ENCODE measurements around the gene BCL11A. TPM values are rescaled to one million over a fixed set of nuclear protein-coding genes. Genes with fewer than 3 reads are reported as not detected.

BCL11A gene
- total and polyA plus RNA-seq, 2 experiments from 2014 or later = 57.5 to 77.6 TPM

DNA sequence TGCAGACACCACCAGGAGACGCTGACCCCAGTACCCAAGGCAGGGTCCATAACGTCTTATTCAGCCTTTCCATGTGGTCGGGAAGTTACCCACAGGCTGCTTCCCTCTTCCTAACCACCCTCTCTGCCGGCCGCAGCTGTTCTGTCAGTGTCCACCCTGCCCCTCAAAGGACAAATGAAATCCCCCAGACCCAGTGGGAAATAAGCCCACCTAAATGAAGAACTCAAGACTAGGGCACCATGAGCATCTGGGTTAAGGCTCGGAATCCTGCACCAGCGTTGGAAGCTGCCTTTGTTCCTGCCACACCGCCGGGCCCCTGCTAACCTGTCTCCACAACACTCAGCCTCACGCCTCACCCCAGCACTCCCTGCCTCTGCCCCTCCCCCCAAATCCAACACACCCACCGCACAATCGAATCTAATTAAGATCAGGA is 21.7 kb downstream of the BCL11A start:
- Mint-ChIP-seq H3K4me1 (peaks cover 96% of the 10 kb centered on the region), H3K9me3 (no peaks in the 10 kb centered on the region), H3K36me3 (ENCODE audit: low read depth) (peaks cover 14% of the 10 kb centered on the region), H3K27ac (peak overlapping the region; percentile 95), H3K4me3 (peak overlapping the region; percentile 59), H3K27me3 (ENCODE audit: insufficient read depth, low read depth, poor library complexity) (peaks cover 9% of the 10 kb centered on the region)
- H3K4me3 ChIP-seq = peak overlapping the region; percentile 31; the same call in 1 of the 2 replicates
- H3K36me3 ChIP-seq (ENCODE audit: insufficient read depth) = no peaks in the 10 kb centered on the region
- DNase-seq (ENCODE audit: low spot score) = peak; percentile 84
- H3K27ac ChIP-seq (ENCODE audit: low read depth) = no peak overlapping the region
- ATAC-seq = peak; percentile 68
- TF ChIP-seq EZH2phosphoT487 (IDR thresholded peaks at IDR 0.05; ENCODE audit: unreplicated experiment) (no peak), POLR2AphosphoS5 (IDR thresholded peaks at IDR 0.05; ENCODE audit: low read depth) (no peak), JUNB (IDR thresholded peaks at IDR 0.05; ENCODE audit: unreplicated experiment) (no peak), ZNF114 (CRISPR knock-in tag; IDR thresholded peaks at IDR 0.05) (no peak)
- TF ChIP-seq, protein P1, sequence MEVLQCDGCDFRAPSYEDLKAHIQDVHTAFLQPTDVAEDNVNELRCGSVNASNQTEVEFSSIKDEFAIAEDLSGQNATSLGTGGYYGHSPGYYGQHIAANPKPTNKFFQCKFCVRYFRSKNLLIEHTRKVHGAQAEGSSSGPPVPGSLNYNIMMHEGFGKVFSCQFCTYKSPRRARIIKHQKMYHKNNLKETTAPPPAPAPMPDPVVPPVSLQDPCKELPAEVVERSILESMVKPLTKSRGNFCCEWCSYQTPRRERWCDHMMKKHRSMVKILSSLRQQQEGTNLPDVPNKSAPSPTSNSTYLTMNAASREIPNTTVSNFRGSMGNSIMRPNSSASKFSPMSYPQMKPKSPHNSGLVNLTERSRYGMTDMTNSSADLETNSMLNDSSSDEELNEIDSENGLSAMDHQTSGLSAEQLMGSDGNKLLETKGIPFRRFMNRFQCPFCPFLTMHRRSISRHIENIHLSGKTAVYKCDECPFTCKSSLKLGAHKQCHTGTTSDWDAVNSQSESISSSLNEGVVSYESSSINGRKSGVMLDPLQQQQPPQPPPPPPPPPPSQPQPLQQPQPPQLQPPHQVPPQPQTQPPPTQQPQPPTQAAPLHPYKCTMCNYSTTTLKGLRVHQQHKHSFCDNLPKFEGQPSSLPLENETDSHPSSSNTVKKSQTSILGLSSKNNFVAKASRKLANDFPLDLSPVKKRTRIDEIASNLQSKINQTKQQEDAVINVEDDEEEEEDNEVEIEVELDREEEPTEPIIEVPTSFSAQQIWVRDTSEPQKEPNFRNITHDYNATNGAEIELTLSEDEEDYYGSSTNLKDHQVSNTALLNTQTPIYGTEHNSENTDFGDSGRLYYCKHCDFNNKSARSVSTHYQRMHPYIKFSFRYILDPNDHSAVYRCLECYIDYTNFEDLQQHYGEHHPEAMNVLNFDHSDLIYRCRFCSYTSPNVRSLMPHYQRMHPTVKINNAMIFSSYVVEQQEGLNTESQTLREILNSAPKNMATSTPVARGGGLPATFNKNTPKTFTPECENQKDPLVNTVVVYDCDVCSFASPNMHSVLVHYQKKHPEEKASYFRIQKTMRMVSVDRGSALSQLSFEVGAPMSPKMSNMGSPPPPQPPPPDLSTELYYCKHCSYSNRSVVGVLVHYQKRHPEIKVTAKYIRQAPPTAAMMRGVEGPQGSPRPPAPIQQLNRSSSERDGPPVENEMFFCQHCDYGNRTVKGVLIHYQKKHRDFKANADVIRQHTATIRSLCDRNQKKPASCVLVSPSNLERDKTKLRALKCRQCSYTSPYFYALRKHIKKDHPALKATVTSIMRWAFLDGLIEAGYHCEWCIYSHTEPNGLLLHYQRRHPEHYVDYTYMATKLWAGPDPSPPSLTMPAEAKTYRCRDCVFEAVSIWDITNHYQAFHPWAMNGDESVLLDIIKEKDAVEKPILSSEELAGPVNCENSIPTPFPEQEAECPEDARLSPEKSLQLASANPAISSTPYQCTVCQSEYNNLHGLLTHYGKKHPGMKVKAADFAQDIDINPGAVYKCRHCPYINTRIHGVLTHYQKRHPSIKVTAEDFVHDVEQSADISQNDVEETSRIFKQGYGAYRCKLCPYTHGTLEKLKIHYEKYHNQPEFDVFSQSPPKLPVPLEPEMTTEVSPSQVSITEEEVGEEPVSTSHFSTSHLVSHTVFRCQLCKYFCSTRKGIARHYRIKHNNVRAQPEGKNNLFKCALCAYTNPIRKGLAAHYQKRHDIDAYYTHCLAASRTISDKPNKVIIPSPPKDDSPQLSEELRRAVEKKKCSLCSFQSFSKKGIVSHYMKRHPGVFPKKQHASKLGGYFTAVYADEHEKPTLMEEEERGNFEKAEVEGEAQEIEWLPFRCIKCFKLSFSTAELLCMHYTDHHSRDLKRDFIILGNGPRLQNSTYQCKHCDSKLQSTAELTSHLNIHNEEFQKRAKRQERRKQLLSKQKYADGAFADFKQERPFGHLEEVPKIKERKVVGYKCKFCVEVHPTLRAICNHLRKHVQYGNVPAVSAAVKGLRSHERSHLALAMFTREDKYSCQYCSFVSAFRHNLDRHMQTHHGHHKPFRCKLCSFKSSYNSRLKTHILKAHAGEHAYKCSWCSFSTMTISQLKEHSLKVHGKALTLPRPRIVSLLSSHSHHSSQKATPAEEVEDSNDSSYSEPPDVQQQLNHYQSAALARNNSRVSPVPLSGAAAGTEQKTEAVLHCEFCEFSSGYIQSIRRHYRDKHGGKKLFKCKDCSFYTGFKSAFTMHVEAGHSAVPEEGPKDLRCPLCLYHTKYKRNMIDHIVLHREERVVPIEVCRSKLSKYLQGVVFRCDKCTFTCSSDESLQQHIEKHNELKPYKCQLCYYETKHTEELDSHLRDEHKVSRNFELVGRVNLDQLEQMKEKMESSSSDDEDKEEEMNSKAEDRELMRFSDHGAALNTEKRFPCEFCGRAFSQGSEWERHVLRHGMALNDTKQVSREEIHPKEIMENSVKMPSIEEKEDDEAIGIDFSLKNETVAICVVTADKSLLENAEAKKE (CRISPR knock-in tag; IDR thresholded peaks at IDR 0.05) = no peak
- TF ChIP-seq, protein P2, sequence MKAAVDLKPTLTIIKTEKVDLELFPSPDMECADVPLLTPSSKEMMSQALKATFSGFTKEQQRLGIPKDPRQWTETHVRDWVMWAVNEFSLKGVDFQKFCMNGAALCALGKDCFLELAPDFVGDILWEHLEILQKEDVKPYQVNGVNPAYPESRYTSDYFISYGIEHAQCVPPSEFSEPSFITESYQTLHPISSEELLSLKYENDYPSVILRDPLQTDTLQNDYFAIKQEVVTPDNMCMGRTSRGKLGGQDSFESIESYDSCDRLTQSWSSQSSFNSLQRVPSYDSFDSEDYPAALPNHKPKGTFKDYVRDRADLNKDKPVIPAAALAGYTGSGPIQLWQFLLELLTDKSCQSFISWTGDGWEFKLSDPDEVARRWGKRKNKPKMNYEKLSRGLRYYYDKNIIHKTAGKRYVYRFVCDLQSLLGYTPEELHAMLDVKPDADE (IDR thresholded peaks at IDR 0.05) = no peak
- H4K20me1 ChIP-seq (replicated peaks; ENCODE audit: insufficient read depth) = peaks cover 35% of the 10 kb centered on the region
- H3K4me2 ChIP-seq = peak overlapping the region; percentile 65
- H2AFZ ChIP-seq = no peak overlapping the region
- no peaks in the 10 kb centered on the region; the same call in 1 of the 2 replicates for H3F3A ChIP-seq (replicated peaks; ENCODE audit: low read depth)
- no peaks in the 10 kb centered on the region for H3K9me2 ChIP-seq (ENCODE audit: insufficient read depth)
- H3K79me2 ChIP-seq (replicated peaks; ENCODE audit: insufficient read depth) = peaks cover 100% of the 10 kb centered on the region
- peaks cover 89% of the 10 kb centered on the region for H3K4me1 ChIP-seq (ENCODE audit: insufficient read depth)
- H3K27me3 ChIP-seq (ENCODE audit: insufficient read depth) = no peaks in the 10 kb centered on the region

Data from GM23338 (cell line).